Ishikawa (cell line): Measurements from ENCODE around the gene RAB25.
A peak's percentile ranks its signal among the peaks of the same experiment; 100 is the strongest.

Source experiments
- CEBPB ChIP-seq: IDR thresholded peaks from 2 replicates; pipeline ENCODE4 v1.6.1; 2012
- CREB1 ChIP-seq: IDR thresholded peaks from 2 replicates; pipeline ENCODE4 v1.6.1; 2012; ENCODE audit warnings: low read depth
- EP300 ChIP-seq: IDR thresholded peaks from 2 replicates; pipeline ENCODE4 v1.6.1; 2012; ENCODE audit warnings: borderline replicate concordance
- RAD21 ChIP-seq: IDR thresholded peaks from 2 replicates; pipeline ENCODE4 v1.6.1; 2012; ENCODE audit warnings: low read depth
- REST ChIP-seq: IDR thresholded peaks from 2 replicates; pipeline ENCODE4 v1.6.1; 2012; ENCODE audit warnings: low read depth, mild to moderate bottlenecking
- TAF1 ChIP-seq: IDR thresholded peaks from 2 replicates; pipeline ENCODE4 v1.6.1; 2012; ENCODE audit warnings: low read depth, mild to moderate bottlenecking
- TCF12 ChIP-seq: IDR thresholded peaks from 2 replicates; pipeline ENCODE4 v1.6.1; 2012; ENCODE audit warnings: low read depth
- USF1 ChIP-seq: IDR thresholded peaks from 2 replicates; pipeline ENCODE4 v1.6.1; 2012
- YY1 ChIP-seq: IDR thresholded peaks from 2 replicates; pipeline ENCODE4 v1.6.1; 2012; ENCODE audit warnings: low read depth

GRCh38 chr1:156096640-156097391, 35.9 kb downstream of the RAB25 start:
- TF ChIP-seq REST (no peak), RAD21 (peak; percentile 99), USF1 (no peak), TAF1 (no peak), CREB1 (no peak), CEBPB (no peak), YY1 (no peak), TCF12 (no peak), EP300 (no peak)
